Body of pancreas (tissue), 4 donors: ENCODE data around the gene SLC35F5.
"Not testable (repeated sequence)": the region's sequence is repeated elsewhere in the genome, so short reads cannot be mapped to it uniquely, and the experiment has no call there.

Experiments used
- CTCF ChIP-seq, 7 experiments: fragments of 450-650 bp in 4 of 7; fragments of 200-600 bp in 3 of 7; sonication (generic) in 3 of 7; IDR thresholded peaks; one replicate each; pipeline ENCODE4 v1.5.1; 2016 to 2019; ENCODE audit warnings: antibody characterized with exemption in 7 of 7
- POLR2A ChIP-seq, 3 donors: fragments of 450-650 bp; IDR thresholded peaks; one replicate each; pipeline ENCODE4 v1.6.1; 2016; ENCODE audit warnings: antibody characterized with exemption in 3 of 3, mild to moderate bottlenecking in 2 of 3

GRCh38 chr2:113698251-113698650, 58.2 kb downstream of the SLC35F5 start:
- not testable (repeated sequence) for TF ChIP-seq CTCF, POLR2A (IDR thresholded peaks at IDR 0.05)
